A172 (cell line): Measurements from ENCODE around the gene RAP1A. TPM values are rescaled to one million over a fixed set of nuclear protein-coding genes. Genes with fewer than 3 reads are reported as not detected.
"Not testable (repeated sequence)": the region's sequence is repeated elsewhere in the genome, so short reads cannot be mapped to it uniquely, and the experiment has no call there.

Experiments used
- DNase-seq: peaks from one replicate; pipeline ENCODE4 v3.0.0-alpha.2; 2015; ENCODE audit warnings: low spot score
- total RNA-seq: library from RNA; depleted of rRNA; stranded (reverse); fragments of >200 nt; shearing (Covaris generic); gene quantifications from 2 replicates; pipeline ENCODE4 v1.2.3, GENCODE V29; 2014

Gene RAP1A
- total RNA-seq, 1 experiment from 2014 or later = 27.9 TPM

- no peak for DNase-seq
Measured at GRCh38 chr1:111597426-111597825, 22.2 kb upstream of the RAP1A start.

- DNase-seq = no peak
Measured at GRCh38 chr1:111598544-111598943, 21.0 kb upstream of the RAP1A start.

- DNase-seq = no peak
Measured at GRCh38 chr1:111599781-111600693, 19.6 kb upstream of the RAP1A start.

DNA sequence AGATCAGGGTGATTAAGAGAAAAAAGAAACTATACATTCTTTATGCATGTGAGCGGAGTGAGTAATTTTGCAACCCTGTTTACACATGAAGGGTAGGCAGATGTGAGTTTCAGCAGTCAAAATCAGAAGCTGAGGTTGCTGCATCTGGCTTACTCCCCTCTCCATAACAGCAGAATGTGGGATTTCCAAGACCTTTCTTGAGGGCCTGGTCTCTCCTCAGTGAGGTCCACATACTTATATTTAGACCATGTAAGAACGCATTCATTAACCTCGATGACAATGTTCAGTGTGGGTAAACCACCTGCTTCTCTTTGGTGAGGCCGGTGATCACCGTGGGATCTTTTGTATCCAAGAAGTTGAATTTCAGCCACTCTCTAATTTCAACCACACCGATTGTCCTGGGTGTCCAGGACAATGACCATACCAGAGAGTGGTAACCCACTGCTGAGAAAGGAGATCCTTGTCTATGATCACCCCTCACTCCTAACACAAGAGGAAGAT, 18.7 kb upstream of the RAP1A start:
- DNase-seq = no peak

DNA sequence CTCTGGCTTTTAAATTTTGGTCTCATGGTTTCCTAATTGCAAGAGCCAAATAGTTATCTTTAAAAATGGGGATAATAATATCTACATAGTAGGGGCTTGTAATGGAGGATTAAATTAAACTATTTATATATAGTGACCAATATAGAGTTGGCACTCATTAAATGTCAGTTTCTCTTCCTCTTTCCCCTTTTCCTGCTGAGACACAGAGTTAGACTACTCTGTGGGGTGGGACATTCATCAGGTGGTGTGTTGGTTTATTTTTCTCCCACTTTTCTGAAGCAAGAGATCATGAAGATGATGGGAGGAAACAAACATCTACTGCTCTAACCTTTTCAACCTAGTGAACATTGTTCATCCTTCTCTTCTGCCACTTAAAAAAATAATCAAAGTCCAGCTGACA, 17.3 kb upstream of the RAP1A start:
- DNase-seq = no peak

DNA sequence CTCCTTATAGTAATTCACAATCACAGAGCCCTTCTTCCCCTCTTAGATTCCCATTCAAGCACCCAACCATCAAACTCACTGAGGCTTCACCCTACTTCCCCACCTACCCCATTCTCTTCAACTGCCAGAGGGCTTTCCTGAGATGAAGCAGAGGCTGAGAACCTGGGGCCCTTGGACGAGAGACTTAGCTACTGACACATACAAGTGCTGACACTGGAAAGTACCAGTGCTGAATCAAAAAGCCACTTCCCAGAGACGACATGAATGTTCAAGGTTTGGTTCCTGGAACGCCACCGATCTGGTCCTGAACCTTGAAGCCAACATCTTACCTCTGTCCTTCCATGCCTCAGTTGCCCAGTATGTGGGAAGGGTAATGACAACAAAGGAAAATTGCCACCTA, 16.6 kb upstream of the RAP1A start:
- DNase-seq = no peak

DNA sequence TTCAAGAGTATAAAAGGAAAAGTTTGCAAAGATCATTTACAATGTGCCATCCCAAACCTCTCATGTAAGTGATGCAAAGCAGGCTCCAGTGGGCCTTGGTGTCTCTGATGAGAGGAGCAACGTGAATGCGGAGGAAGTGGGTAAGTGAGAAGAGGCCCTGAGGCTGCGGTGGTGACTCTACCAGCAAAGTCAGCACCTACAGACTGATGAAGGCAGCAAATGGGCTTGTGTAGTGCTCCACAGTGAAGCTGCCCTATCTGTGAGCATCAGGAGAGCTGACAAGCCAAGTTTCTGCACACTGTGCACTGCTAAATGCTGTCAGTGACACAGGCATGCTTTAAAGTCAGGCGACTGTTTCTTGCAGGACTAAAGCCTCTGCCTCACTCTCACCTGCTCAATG, 15.6 kb upstream of the RAP1A start:
- DNase-seq = no peak

DNA sequence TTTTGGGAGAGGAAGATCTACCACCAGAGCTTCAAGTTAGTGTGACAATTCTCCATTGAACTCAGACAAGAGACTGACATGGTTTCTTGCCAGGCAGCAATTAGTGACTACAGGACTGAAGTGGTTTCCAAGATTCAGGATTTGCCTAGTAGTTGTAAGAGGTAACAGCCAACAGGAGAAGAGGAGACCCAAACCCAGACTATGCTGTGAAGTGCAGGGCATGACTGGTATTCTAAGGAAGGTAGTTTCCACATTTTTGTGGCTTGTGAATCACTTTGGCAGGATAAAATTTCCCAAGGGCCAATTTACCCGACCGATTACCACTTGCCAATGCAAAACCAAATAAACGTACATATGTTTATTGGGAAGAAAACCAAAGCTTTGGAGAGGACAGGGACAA, 14.7 kb upstream of the RAP1A start:
- peak; percentile 85 for DNase-seq

GRCh38 chr1:111605576-111605975, 14.0 kb upstream of the RAP1A start:
- DNase-seq = peak; percentile 6

GRCh38 chr1:111606457-111607215, 13.0 kb upstream of the RAP1A start:
- not testable (repeated sequence) for DNase-seq

- DNase-seq = not testable (repeated sequence)
Measured at GRCh38 chr1:111608528-111608927, 11.1 kb upstream of the RAP1A start.

- DNase-seq = no peak
Measured at GRCh38 chr1:111611986-111612385, 7.6 kb upstream of the RAP1A start.

DNA sequence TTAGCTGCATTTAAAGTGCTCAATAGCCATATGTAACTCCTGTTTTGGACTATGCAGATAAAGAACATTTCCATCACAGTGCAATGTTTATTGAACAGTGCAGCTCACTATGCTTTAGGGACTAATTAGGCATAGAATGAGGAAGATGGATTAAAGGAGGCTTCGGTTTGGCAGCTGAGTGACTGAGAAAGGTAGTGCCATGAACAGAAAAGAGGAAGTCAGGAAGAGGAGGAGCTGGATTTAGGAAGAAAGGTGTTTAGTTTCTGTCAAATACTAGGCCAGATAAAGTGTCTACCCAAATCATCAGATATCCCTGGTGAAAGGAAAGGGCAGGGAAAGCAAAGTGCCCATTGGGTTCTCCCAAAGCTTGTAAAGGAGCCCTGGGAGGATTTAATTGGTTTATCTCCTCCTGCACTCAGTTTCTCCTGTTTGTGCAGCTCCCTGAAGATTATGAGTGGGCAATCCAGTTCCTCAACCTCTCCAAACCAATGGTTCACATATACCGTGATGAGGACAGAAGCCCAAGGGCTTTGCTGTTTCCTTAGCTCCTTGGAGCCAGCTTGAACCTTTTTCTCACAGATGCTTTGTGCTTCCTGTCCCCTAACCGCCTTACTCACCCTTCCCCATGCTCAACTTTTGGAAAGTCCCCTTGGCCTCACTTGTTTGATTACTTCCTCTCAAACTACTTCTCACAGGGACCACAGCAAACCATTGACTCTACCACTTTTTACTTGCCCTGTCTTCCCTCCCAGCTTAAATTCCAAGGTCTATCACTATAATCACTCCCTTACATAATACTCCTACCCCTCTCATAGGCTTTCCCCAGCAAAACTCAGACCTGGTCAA, 3.5 kb upstream of the RAP1A start:
- no peak for DNase-seq

- DNase-seq = no peak
Measured at GRCh38 chr1:111618081-111618480, 1.5 kb upstream of the RAP1A start.

DNA sequence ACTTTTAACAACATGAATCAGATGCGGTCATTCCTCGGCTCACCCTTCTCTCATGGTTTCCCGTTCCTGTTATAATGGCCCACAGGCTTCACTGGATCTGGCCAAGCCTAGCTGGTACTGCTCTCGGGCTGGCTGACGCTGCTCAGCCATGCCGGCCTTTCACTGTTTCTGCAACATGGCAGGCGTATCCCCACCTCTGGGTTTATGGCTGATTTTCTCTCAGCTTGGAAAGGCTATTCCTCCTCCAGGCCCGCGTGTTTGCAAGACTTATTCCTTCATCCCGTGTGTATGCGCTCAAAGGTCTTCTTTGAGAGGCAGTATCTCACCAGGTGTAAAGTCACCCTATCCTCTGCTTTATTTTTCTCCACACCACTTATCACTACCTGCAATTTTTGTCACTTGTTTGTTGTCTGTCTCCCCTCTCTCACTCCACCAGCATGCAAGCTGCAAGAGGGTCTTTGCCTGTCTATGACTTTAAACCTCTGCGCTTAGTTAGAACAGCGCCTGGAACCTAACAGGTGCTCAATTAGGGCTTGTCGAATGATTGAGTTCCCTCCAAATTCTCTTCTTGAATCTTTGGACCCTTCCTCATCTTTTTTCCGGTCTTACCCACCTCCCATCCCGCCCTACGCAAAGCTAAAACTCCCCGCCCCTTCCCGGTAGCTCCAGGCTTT, 491 bp upstream of the RAP1A start:
- no peak for DNase-seq

- no peak for DNase-seq
Measured at GRCh38 chr1:111620441-111620971, 917 bp downstream of the RAP1A start.

DNA sequence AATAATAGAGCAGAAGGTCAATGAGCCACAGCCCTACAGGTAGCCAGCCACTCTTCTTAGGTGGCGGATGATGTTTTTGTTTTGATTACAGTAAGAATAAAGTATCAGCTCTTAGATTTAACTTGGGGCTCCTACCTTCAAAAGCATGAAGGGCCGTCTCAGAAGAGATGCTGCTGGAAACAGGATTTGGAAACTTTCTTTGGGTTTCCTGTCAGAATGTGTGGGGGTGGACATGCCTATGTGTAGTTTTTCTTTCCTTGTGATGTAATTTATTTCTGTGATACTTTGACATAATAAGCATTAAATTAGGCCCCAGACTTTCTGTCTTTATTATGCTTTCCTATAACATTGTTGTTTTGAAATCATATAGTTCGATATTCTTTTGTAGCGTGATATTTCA, 1.5 kb downstream of the RAP1A start:
- DNase-seq = no peak

GRCh38 chr1:111622166-111622565, 2.6 kb downstream of the RAP1A start:
- no peak for DNase-seq

GRCh38 chr1:111624382-111624781, 4.8 kb downstream of the RAP1A start:
- no peak for DNase-seq

DNA sequence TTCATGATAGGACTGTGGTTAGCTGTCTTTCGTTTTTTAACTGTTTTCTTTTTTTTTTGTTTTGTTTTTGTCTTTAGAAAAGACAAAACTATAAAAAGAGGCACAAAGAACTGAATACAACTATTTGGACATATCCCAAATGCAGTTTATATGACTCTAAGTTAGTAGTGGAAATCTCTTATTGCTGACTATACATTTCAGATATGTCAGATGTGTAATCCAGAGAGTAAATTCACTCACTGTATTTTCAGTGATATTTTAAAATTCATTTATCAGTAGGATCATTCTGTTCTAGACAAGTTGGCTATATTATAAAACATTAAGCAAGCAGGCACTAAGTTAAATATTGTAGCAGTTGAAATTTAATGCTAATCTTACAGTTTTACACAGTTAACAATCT, 5.7 kb downstream of the RAP1A start:
- no peak for DNase-seq

DNA sequence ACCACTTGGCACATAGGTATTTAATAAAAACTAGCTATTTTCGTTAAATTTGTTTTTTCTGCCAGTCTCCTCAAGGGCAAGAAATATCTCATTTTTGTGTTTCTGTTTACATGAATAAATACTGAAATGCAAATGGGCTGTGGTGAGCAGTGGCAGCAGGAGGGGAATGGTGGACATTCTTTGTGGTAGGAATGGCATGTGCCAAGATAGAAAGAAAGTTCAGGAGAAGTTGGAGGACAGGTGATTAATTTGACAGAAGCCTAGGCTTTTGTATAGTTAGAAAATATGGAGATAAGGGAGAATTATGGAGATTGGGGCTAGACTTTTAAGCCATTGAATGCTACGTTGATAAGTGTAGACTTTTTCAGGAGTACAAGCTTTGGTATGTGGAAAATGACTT, 8.6 kb downstream of the RAP1A start:
- DNase-seq = no peak
